HG03354 (cell line): ENCODE measurements around the gene UVSSA.
"Not testable (repeated sequence)": the region's sequence is repeated elsewhere in the genome, so short reads cannot be mapped to it uniquely, and the experiment has no call there.

ENCODE experiments used
- ATAC-seq: cut with Tn5 transposase; IDR thresholded peaks from one replicate; pipeline ENCODE4 v1.9.1; 2021; ENCODE audit warnings: mild to moderate bottlenecking; ENCODE audit not compliant: unreplicated experiment, poor library complexity, severe bottlenecking

The UVSSA gene

DNA sequence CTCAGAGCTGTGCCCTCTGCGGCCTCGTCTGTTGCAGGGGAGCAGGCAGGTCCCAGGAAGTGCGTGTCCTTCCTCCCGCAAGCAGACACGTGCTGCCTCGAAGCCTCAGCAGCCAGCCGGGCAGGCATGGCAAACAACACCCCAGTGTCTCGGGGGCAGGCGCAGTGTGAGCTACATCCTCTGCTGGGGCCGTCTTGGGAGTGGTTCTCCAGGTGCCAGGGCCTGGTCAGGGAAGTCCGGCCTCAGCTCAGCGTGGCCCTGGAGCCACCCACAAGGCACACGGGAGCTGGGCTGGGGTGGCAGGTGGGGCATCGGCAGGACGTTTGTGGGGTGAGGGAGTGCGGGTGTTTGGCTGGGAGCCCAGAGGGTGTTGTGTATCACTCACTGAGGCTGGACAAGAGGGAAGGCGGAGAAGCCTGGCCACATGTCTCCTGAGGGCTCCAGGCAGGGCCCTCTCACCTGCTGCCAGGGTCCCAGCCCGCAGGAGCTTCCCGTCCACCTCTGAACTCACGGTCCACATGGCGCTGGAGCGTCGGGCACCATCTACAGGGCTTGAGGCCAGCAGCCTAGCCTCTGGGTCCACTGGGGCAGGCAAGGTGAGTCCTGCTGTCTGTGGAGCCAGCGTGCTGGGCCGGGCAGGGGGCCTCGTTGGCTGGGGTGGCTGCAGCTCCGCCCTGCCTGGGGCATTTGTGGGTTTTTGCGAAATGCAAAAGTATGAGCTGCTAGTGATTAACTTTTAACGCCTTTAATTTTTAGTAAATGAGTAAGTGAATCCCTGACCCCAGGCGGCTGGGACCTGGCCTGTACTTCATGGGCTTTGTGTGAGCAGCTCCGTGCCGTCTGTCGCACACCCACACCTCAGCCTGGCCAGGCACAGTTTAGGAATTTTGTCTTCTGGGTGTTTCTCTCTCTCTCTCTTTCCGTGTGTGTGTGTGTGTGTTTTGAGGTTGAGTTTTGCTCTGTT, 17.3 kb upstream of the UVSSA start:
- ATAC-seq = no peak

DNA sequence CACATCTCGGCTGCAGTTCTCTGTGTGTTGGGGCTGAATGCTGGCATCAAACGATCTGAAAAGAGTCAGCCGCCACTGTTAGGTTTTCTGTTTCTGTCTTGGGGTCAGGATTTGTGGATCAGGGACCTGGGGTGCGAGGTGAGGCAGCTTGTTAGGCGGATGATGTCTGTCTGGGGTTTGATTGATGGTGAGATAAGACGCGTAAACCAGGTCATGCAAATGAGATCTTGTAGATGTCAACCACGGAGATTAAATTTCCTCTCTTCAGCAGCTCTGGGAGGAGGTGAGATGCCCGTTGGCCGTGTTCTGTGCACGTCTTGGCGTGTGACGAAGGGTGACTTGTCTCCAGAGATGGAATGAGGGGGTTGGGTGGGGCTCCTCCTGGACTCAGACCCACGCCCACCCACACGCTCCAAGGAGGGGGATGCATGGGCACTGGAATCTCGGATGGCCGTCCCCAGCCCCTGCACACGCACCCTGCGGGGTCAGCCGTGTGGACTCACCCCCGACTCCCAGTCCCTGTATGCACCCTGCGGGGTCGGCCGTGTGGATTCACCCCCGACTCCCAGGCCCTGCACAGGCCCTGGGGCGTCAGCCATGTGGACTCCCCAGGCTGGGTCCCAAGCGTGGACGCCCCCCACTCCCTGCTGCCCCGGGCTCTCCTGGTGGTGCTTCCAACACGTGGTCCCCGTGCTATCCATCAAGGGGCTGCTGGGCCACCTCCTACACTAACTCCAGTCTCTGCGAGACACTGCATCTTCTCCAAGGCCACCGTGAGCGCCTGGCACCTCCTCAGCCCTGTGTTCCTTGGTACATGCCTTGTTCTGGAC, 16.0 kb upstream of the UVSSA start:
- ATAC-seq = no peak

GRCh38 chr4:1331591-1332353, 15.2 kb upstream of the UVSSA start:
- no peak for ATAC-seq

DNA sequence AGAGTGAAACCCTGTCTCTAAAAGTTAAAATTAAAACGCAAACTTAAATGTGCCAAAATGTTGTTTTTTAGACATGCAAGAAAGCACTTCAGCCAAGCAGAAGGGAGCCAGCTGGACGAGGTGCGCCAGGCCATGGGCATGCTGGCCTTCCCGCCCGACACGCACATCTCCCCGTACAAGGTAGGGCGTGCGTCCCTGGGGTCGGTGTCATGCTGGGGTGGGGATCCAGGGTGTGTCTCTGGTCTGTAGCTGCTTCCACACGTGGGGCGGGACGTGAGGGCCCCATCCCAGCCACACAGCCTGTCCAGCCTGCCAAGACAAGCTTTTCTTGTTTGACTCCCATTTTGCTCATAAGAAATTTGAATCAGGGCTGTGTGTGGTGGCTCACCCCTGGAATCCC, 14.3 kb upstream of the UVSSA start:
- ATAC-seq = no peak

GRCh38 chr4:1333256-1333655, 13.8 kb upstream of the UVSSA start:
- ATAC-seq = no peak

GRCh38 chr4:1333851-1334578, 13.0 kb upstream of the UVSSA start:
- ATAC-seq = not testable (repeated sequence)

DNA sequence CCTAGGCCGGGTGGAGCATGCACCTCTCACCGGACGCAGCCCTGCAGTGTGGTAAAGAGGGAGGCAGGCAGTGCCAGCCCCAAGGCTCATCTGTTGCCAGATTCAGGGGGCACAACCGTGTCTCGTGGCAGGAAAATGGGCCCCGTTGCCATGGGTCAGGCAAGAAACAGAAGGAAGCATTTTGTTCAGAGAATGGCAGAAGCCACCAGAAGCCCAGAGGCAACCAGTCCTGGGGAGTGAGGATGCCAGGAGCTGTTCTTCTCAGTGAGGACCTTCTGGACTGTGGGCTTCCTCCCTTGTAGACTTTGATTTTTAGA, 12.5 kb upstream of the UVSSA start:
- ATAC-seq = no peak

DNA sequence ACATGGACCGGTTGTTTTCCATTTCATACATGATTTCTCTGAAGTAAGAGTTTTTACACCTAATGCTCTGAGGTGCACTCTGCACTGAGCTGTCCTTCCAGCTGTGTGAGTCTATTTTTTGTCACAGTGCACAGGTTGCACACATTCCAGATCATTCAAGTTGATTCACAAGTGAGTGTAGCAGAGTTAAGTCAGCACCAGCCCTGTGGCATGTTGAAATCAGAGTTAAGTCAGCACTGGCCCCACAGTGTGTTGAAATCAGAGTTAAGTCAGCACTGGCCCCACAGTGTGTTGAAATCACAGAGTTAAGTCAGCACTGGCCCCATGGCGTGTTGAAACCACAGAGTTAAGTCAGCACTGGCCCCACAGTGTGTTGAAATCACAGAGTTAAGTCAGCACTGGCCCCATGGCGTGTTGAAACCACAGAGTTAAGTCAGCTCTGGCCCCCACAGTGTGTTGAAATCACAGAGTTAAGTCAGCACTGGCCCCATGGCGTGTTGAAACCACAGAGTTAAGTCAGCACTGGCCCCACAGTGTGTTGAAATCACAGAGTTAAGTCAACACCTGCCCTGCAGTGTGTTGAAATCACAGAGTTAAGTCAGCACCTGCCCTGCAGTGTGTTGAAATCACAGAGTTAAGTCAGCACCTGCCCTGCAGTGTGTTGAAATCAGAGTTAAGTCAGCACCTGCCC, 11.7 kb upstream of the UVSSA start:
- not testable (repeated sequence) for ATAC-seq

DNA sequence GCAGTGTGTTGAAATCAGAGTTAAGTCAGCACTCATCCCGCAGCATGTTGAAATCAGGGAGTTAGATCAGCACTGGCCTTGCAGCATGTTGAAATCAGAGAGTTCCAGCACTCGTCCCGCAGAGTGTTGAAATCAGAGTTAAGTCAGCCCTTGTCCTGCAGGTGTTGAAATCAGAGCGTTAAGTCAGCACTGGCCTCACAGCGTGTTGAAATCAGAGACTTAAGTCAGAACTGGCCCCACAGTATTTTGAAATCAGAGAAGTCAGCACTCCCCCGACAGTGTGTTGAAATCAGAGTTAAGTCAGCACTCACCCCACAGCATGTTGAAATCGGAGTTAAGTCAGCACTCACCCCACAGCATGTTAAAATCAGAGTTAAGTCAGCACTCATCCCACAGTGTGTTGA, 10.9 kb upstream of the UVSSA start:
- no peak for ATAC-seq

- no peak for ATAC-seq
These were observed 9.6 kb upstream of the UVSSA start for GRCh38 chr4:1337376-1337831.

DNA sequence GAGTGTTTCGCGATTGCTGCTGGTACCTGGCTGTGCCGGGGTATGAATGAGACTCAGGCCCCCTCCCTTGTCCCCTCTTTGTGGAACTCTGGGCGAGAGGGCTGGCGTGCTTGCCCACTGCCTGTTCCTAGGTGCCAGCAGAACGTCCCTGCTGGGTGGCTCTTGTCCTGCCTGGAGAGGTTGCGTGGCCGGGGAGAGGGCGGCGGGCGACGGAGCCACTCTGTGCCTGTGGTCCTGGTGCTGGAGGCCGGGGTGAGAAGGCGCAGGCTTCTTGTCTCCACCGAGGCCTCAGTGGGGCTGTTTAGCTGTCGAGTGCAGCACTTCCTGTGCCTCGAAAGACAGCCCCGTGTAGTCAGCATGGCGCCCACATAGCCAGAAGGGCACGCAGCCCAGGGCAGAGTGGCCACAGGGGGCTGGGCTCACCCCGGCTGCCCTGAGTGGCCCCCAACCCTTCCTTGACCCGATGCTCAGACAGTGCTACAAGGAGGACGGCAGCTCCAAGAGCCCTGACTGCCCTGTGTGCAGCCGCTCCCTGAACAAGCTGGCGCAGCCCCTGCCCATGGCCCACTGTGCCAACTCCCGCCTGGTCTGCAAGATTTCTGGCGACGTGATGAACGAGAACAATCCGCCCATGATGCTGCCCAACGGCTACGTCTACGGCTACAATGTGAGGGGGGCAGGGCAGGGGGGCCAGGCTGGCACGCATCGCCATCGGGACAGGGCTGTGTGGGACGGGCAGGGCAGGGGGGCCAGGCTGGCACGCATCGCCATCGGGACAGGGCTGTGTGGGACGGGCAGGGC, 8.9 kb upstream of the UVSSA start:
- ATAC-seq = no peak

DNA sequence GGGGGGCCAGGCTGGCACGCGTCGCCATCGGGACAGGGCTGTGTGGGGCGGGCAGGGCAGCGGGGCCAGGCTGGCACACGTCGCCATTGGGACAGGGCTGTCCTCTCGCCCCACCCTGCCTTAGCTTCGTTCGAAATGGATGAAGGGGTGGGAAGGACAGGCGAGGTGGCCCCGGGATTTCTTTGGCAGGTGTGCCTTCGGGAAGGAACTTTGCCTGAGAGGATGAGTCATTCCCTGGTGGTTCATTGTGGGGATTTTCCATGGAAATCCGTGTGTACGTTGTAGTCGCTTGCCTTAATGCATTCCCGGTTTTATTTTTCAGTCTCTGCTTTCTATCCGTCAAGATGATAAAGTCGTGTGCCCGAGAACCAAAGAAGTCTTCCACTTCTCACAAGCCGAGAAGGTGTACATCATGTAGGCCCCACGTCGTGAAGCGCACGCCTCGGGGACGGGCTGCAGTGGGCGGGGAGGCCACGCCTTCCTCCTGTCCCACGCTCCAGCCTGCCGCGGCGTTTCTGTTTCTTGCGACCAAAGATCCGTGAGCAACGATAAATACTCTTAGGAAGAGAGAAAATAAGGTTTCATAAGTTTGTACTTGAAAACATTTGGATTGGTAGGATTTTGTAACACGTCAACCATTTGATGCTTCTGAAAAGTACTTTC, 8.1 kb upstream of the UVSSA start:
- ATAC-seq = no peak

DNA sequence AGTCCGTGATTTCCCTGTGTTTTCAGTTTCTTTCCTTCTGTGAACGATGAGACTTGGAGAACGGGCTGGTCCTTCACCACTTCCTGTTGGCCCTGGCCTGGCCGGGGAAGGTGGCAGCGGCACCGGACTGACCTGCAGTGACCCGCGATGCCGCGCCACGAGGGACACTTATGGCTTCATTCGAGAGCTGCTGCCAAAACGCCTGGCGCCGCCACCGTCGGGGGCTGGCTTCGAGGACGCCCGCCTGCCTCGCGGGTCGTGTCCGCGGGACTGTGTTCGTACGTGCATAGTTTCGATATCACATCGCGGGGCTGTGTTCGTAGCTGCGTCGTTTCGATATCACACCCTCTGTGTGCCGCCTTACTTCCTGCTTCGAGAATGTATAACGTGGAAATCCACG, 7.5 kb upstream of the UVSSA start:
- no peak for ATAC-seq

- ATAC-seq = no peak
These were observed 6.7 kb upstream of the UVSSA start for GRCh38 chr4:1340181-1340747.

- ATAC-seq = no peak
These were observed 6.1 kb upstream of the UVSSA start for GRCh38 chr4:1340861-1341260.

GRCh38 chr4:1342003-1342402, 5.0 kb upstream of the UVSSA start:
- ATAC-seq = no peak

DNA sequence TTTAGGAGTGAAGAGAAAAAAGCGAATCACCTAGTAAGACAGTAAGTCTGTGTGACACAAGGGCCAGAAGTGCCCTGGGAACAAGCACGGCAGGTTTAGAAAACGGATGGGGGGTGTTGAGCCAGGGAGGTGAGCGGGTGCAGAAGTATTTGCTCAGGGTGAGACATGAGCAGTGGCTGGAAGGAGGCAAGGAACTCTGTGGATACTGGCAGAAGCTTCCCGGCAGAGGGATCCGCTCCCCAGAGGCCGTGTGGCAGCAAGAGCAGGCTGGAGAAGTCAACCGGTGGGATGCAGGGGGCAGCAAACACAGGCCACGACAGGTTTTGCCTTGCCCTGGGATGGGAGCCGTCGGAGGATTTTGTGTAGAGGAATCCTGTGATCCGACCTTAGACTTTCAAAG, 2.3 kb upstream of the UVSSA start:
- no peak for ATAC-seq
